SK-N-SH (cell line): ENCODE measurements around the gene BAZ1B. TPM values are rescaled to one million over a fixed set of nuclear protein-coding genes. Genes with fewer than 3 reads are reported as not detected.
"Not testable (repeated sequence)": the region's sequence is repeated elsewhere in the genome, so short reads cannot be mapped to it uniquely, and the experiment has no call there.

Source experiments
- CTCF ChIA-PET: fragments of 300-600, 350-600 bp; formaldehyde crosslinking; extraction: SDS; loops from one replicate; lab custom pipeline; 2021; lab: Yijun Ruan, JAX
- POLR2A ChIA-PET: fragments of 350-600 bp; sonication (Branson Sonifier 250); formaldehyde crosslinking; extraction: SDS; loops from one replicate; lab custom pipeline; 2020; ENCODE audit warnings: antibody characterized with exemption, inconsistent platforms; lab: Yijun Ruan, JAX
- DNase-seq: peaks from one replicate; pipeline ENCODE4 v3.0.0; 2012
- H2AFZ ChIP-seq: fragments of 200-600 bp; sonication (generic); 2 replicates; pipeline ENCODE4 v1.8.1; 2016; ENCODE audit warnings: antibody characterized with exemption, mild to moderate bottlenecking, low read depth
- H3F3A ChIP-seq: fragments of 200-600 bp; sonication (generic); replicated peaks from 2 replicates; pipeline ENCODE3; 2016; ENCODE audit warnings: antibody characterized with exemption, mild to moderate bottlenecking; ENCODE audit not compliant: insufficient read depth
- H3K27ac ChIP-seq, 2 experiments: fragments of 200-500 bp in 1 of 2; fragments of 200-600 bp in 1 of 2; sonication (Bioruptor generic) in 1 of 2; sonication (generic), shearing (Covaris generic) in 1 of 2; 2 replicates each; pipeline versions ENCODE4 v1.5.1 to v1.6.1; 2014 to 2016; ENCODE audit warnings: low read depth in 2 of 2, inconsistent platforms in 1 of 2, low read length in 1 of 2, mild to moderate bottlenecking in 1 of 2, mixed read lengths in 1 of 2
- H3K27me3 ChIP-seq: fragments of 200-600 bp; sonication (generic), shearing (Covaris generic); 2 replicates; pipeline ENCODE4 v1.6.1; 2016; ENCODE audit warnings: mixed run types; ENCODE audit not compliant: insufficient read depth
- H3K36me3 ChIP-seq, 2 experiments: fragments of 200-500 bp in 1 of 2; fragments of 200-600 bp in 1 of 2; sonication (Bioruptor generic) in 1 of 2; sonication (generic) in 1 of 2; replicated peaks in 1 of 2; 2 replicates each; pipeline versions ENCODE3 to v1.5.1; 2014 to 2016; ENCODE audit warnings: low read length in 1 of 2, mild to moderate bottlenecking in 1 of 2; ENCODE audit not compliant: insufficient read depth in 2 of 2, control insufficient read depth in 1 of 2
- H3K4me1 ChIP-seq, 2 experiments: fragments of 200-500 bp in 1 of 2; fragments of 200-600 bp in 1 of 2; sonication (Bioruptor generic) in 1 of 2; sonication (generic), shearing (Covaris generic) in 1 of 2; 2 replicates each; pipeline versions ENCODE4 v1.5.1 to v1.6.1; 2014 to 2016; ENCODE audit warnings: low read depth in 1 of 2, low read length in 1 of 2, mixed run types in 1 of 2; ENCODE audit not compliant: insufficient read depth in 2 of 2, control insufficient read depth in 1 of 2
- H3K4me2 ChIP-seq: fragments of 200-600 bp; sonication (generic), shearing (Covaris generic); 2 replicates; pipeline ENCODE4 v1.6.1; 2017; ENCODE audit warnings: mixed run types
- H3K4me3 ChIP-seq, 2 experiments: fragments of 200-500 bp in 1 of 2; fragments of 200-600 bp in 1 of 2; sonication (Bioruptor generic) in 1 of 2; sonication (generic), shearing (Covaris generic) in 1 of 2; 2 replicates each; pipeline versions ENCODE4 v1.5.1 to v1.8.1; 2014 to 2016; ENCODE audit warnings: low read depth in 2 of 2, inconsistent platforms in 1 of 2, low read length in 1 of 2, mild to moderate bottlenecking in 1 of 2, mixed read lengths in 1 of 2, moderate library complexity in 1 of 2
- H3K79me2 ChIP-seq: fragments of 200-600 bp; sonication (generic); 2 replicates; pipeline ENCODE4 v1.8.1; 2017; ENCODE audit warnings: mild to moderate bottlenecking; ENCODE audit not compliant: insufficient read depth
- H3K9ac ChIP-seq: fragments of 200-600 bp; sonication (generic); 2 replicates; pipeline ENCODE4 v1.6.1; 2017; ENCODE audit warnings: mixed run types
- H3K9me2 ChIP-seq: fragments of 200-600 bp; sonication (generic); 2 replicates; pipeline ENCODE4 v1.6.1; 2017; ENCODE audit warnings: mixed run types
- H3K9me3 ChIP-seq: fragments of 200-600 bp; sonication (generic); 2 replicates; pipeline ENCODE4 v1.6.1; 2017; ENCODE audit warnings: mixed run types, mild to moderate bottlenecking, moderate library complexity
- H4K20me1 ChIP-seq: fragments of 200-600 bp; sonication (generic); 2 replicates; pipeline ENCODE4 v1.6.1; 2017; ENCODE audit warnings: mild to moderate bottlenecking, mixed run types; ENCODE audit not compliant: insufficient read depth
- CHD2 ChIP-seq: fragments of 150-350 bp; IDR thresholded peaks from 2 replicates; pipeline ENCODE4 v1.6.1; 2018; ENCODE audit warnings: low read length; ENCODE audit not compliant: partially characterized antibody
- FOXM1 ChIP-seq: IDR thresholded peaks from 2 replicates; pipeline ENCODE4 v1.4.0; 2012; ENCODE audit warnings: low read depth, mild to moderate bottlenecking
- MAX ChIP-seq: IDR thresholded peaks from 2 replicates; pipeline ENCODE4 v1.4.0; 2012; ENCODE audit warnings: low read depth
- POLR2AphosphoS5 ChIP-seq: IDR thresholded peaks from 2 replicates; pipeline ENCODE4 v1.6.1; 2012; ENCODE audit warnings: low read depth, low read length
- REST ChIP-seq: IDR thresholded peaks from 2 replicates; pipeline ENCODE4 v1.6.1; 2012; ENCODE audit warnings: mild to moderate bottlenecking, low read depth, low read length, moderate library complexity
- TAF1 ChIP-seq: IDR thresholded peaks from 2 replicates; pipeline ENCODE4 v1.6.1; 2012; ENCODE audit warnings: low read depth, mild to moderate bottlenecking, low read length, moderate library complexity, borderline replicate concordance
- USF1 ChIP-seq: IDR thresholded peaks from 2 replicates; pipeline ENCODE4 v1.4.0; 2012; ENCODE audit warnings: low read depth, borderline replicate concordance
- WGBS: methylation state at CpG from one replicate; pipeline ENCODE4 v1.1.6; 2017; ENCODE audit warnings: low lambda C conversion rate; 5-methylcytosine and 5-hydroxymethylcytosine counted together
- polyA plus RNA-seq, 3 experiments: library from polyadenylated mRNA; depleted of rRNA; stranded (reverse); fragments of >200 nt; gene quantifications; 2 replicates each; pipeline ENCODE4 v1.2.3, GENCODE V29; 2012

Gene BAZ1B
- polyA plus RNA-seq, 1 of the 3 experiments (the other 2 are of a cell fraction), result 20.9 TPM

GRCh38 chr7:73431041-73431835 lies 90.9 kb downstream of the BAZ1B start (continued):
- TF ChIP-seq CHD2 (no peak), POLR2AphosphoS5 (no peak), MAX (no peak), REST (no peak)

GRCh38 chr7:73430540-73430939 lies 91.6 kb downstream of the BAZ1B start:
- DNase-seq, H3K27me3 ChIP-seq, H3F3A ChIP-seq, H3K9ac ChIP-seq, H3K27ac ChIP-seq, H3K79me2 ChIP-seq, H3K36me3 ChIP-seq, H3K9me3 ChIP-seq, POLR2A ChIA-PET, H4K20me1 ChIP-seq, H3K4me2 ChIP-seq, H2AFZ ChIP-seq, H3K9me2 ChIP-seq, H3K4me3 ChIP-seq: not testable (repeated sequence)
- CTCF ChIA-PET, result interaction anchor here (0.5 to 1.5 kb wide), 4 partner anchors 22 to 106 kb away, joined by 3 to 8 read pairs (median 5); no protein-coding TSS in a partner anchor
- peaks cover 0 to 15% of the 10 kb centered on the region in 2 experiments; a peak in 2 of 4 replicates for H3K4me1 ChIP-seq
- WGBS, result 79% methylated on average over 4 of the region's 4 CpGs

- Histone ChIP-seq H3F3A (no peaks in the 10 kb centered on the region), H2AFZ (no peak overlapping the region), H3K4me1 (peaks cover 0 to 15% of the 10 kb centered on the region in 2 experiments; a peak in 2 of 4 replicates)
- TF ChIP-seq FOXM1 (no peak), USF1 (no peak), TAF1 (no peak)
- TF ChIP-seq, all 33 proteins: peak for 0
- Histone ChIP-seq H3K9me2 (no peaks in the 10 kb centered on the region), H3K4me3 (no peak overlapping the region), H4K20me1 (no peaks in the 10 kb centered on the region), H3K27ac (no peak overlapping the region; a peak in 1 of 4 replicates), H3K79me2 (no peaks in the 10 kb centered on the region), H3K9me3 (no peaks in the 10 kb centered on the region), H3K4me2 (no peak overlapping the region), H3K9ac (no peak overlapping the region), H3K36me3 (no peaks in the 10 kb centered on the region), H3K27me3 (no peaks in the 10 kb centered on the region)
- ChIA-PET POLR2A (interaction anchor here (0.5 to 1.0 kb wide), 2 partner anchors 12 to 149 kb away, joined by 3 read pairs; no protein-coding TSS in a partner anchor), CTCF (interaction anchor here (0.5 to 1.5 kb wide), 6 partner anchors 22 to 106 kb away, joined by 3 to 8 read pairs (median 5); no protein-coding TSS in a partner anchor)
- DNase-seq, result no peak
- 85% methylated on average over 5 of the region's 6 CpGs for WGBS
Observed at GRCh38 chr7:73429622-73430505, 92.2 kb downstream of the BAZ1B start.
